Measurements from ENCODE around the gene CCNQ.

- TF ChIP-seq CTCF (conservative IDR thresholded peaks at IDR 0.05) (no peak), EZH2 (IDR thresholded peaks at IDR 0.05; ENCODE audit: low read depth) (no peak)
Measured at GRCh38 chrX:153632595-153632946, 33.6 kb upstream of the CCNQ start.
